Measurements from ENCODE around the gene ECI1. TPM values are rescaled to one million over a fixed set of nuclear protein-coding genes. Genes with fewer than 3 reads are reported as not detected.

Gene ECI1
- total RNA-seq, 4 donors from 2014 or later = 74.3 to 94.7 (median 81.5) TPM

DNA sequence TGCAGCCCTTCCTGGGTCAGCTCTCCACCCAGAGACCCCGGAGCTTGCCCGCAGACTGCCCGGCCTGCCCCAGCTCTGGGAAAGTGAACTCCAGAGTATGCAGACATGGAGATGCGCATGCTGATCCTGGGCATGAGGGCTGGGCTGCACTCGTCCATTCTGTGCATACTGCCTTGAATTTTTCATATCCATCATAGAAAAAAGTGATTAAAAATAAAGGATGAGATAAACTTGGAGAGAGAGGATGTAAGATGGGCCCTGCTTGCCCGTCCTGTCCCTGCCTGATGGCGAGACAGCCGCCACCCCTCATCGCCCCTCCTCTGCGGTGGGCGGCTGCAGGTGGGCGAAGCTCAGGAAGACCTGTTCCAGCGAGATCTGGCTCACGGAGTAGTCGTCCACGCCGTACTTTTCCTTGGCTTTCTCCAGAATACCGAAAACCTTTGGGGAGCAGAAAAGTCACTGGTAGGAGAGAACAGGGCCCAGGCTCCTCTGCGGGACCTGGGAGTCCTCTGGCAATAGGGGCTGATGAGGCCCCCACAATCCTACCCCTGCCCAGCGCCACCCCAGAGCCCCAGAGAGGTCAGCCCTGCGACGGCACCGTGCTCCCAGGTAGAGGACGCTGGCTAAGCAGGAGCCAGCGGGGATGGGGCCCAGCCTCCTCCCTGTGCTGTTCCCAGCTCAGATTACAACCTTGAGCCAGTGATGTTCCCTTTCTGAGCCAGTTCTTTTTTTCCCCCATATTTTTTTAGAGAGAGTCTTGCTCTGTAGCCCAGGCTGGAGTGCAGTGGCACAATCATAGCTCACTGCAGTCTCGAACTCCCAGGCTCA lies 25.2 kb upstream of the ECI1 start:
- no peak for DNase-seq (ENCODE audit: low spot score in 2 of 2)
- no peaks in the 10 kb centered on the region for H3K27me3 ChIP-seq
- H3K4me3 ChIP-seq = no peak overlapping the region
- 77 to 78% methylated on average over 26 of the region's 26 CpGs for WGBS, 2 donors
- H3K9me3 ChIP-seq = no peaks in the 10 kb centered on the region
- peaks cover 0 to 73% (median 0%) of the 10 kb centered on the region in 3 donors for H3K36me3 ChIP-seq
- no peak overlapping the region for H3K27ac ChIP-seq
- TF ChIP-seq, protein P1, sequence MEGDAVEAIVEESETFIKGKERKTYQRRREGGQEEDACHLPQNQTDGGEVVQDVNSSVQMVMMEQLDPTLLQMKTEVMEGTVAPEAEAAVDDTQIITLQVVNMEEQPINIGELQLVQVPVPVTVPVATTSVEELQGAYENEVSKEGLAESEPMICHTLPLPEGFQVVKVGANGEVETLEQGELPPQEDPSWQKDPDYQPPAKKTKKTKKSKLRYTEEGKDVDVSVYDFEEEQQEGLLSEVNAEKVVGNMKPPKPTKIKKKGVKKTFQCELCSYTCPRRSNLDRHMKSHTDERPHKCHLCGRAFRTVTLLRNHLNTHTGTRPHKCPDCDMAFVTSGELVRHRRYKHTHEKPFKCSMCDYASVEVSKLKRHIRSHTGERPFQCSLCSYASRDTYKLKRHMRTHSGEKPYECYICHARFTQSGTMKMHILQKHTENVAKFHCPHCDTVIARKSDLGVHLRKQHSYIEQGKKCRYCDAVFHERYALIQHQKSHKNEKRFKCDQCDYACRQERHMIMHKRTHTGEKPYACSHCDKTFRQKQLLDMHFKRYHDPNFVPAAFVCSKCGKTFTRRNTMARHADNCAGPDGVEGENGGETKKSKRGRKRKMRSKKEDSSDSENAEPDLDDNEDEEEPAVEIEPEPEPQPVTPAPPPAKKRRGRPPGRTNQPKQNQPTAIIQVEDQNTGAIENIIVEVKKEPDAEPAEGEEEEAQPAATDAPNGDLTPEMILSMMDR (IDR thresholded peaks at IDR 0.05) = no peak
- no peak for TF ChIP-seq EP300 (IDR thresholded peaks at IDR 0.05)
- no peak for TF ChIP-seq POLR2A (IDR thresholded peaks at IDR 0.05)
- H3K4me1 ChIP-seq = peaks cover 0 to 9% (median 0%) of the 10 kb centered on the region in 4 donors

DNA sequence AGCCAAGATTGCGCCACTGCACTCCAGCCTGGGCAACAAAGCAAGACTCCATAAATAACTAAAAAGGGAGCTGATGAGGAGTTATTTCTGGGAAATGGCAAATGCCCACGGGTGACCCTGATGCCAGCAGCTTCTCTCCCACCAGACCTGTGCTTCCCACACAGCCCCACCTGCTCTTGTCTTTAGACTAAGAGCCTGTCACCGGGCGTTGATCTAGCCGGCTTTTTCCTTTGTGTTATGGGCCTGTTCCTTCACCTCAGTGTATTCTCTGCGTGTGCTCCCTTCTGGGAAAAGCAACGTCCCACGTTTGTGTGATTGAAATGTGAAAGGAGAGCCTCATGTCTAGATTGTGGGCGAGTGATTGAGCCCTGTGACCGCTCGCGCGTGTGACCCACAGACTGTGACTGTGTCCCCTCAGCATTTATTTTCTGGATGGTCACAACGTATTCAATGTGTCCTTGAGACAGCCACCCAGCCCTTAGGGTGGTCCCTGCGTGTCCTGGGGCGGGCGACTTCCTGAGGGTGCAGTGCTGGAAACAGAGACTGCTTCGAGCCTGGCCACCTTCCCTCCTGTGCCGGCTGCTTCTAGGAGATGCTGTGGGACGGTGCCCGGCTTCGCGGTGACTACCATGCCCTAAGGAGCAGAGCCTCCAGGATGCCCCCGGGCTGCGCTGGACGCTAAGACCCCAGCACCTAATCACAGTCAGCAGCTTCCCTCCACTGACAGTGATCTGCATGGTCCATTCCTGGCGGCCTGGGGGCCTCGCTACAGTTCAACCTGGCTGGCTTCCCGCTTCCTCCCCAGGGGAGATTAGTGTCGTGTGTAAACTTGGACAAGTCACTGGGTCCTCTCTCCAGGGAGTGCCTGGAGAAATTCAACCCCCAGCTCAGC lies 24.3 kb upstream of the ECI1 start:
- Histone ChIP-seq H3K4me1 (peaks cover 0 to 17% (median 0%) of the 10 kb centered on the region in 4 donors), H3K27ac (no peak overlapping the region), H3K27me3 (no peaks in the 10 kb centered on the region), H3K9me3 (no peaks in the 10 kb centered on the region), H3K36me3 (peaks cover 0 to 64% (median 0%) of the 10 kb centered on the region in 3 donors), H3K4me3 (no peak overlapping the region)
- WGBS, 2 donors = 72 to 80% methylated on average over 15 to 30 of the region's 30 CpGs
- DNase-seq (ENCODE audit: low spot score in 2 of 2) = no peak
- TF ChIP-seq, protein P1 (IDR thresholded peaks at IDR 0.05) = no peak
- TF ChIP-seq EP300 (IDR thresholded peaks at IDR 0.05) = no peak
- no peak for TF ChIP-seq POLR2A (IDR thresholded peaks at IDR 0.05)

DNA sequence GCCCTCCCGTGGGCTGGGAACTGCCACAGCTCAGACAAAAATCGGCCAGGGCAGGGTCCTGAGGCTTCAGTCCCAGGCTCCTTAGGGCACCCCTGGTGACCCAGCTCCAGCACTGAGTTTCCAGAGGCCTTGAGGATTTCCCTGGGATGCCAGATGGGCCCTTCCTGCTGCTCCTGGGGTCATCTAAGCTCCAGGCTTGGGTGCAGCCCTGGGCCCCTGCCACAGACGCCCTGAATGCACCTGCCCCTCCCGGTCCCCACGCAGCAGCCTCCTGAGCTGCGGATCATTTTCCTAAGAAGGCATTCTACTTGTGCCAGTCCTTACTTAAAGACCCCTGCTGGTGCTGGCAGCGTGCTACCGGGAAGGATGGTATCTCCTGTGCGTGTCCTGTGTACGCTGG lies 22.5 kb upstream of the ECI1 start:
- H3K27me3 ChIP-seq = no peaks in the 10 kb centered on the region
- H3K9me3 ChIP-seq = no peaks in the 10 kb centered on the region
- no peak overlapping the region for H3K27ac ChIP-seq
- H3K4me3 ChIP-seq = no peak overlapping the region
- peaks cover 0 to 35% (median 11%) of the 10 kb centered on the region in 4 donors for H3K4me1 ChIP-seq
- no peak for TF ChIP-seq EP300 (IDR thresholded peaks at IDR 0.05)
- TF ChIP-seq POLR2A (IDR thresholded peaks at IDR 0.05) = no peak
- TF ChIP-seq, protein P1 (IDR thresholded peaks at IDR 0.05) = no peak
- 83 to 84% methylated on average over 8 to 10 of the region's 10 CpGs for WGBS, 2 donors
- DNase-seq (ENCODE audit: low spot score in 2 of 2) = no peak
- peaks cover 0 to 46% (median 0%) of the 10 kb centered on the region in 3 donors for H3K36me3 ChIP-seq

DNA sequence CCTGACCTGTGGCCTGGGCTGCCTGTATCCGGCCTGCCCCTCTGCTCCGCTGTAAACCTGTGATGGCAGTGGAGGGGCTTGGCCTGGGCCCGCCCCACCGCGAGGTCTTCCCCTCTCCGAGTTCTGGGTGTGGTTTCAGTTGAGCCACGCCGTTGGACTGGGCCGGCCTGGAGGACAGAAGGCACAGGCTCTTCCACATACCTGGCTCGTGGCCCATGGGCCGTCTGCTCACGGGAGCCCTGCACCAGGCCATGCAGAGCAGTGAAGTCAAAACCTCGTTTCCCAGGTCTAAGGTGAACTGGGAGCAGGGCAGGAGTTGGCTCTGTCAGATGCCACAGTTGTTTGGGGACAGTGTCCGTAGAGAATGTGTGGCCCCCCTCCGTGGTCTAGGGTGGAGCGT lies 22.1 kb upstream of the ECI1 start:
- TF ChIP-seq POLR2A (IDR thresholded peaks at IDR 0.05) (no peak), EP300 (IDR thresholded peaks at IDR 0.05) (no peak)
- TF ChIP-seq, protein P1 (IDR thresholded peaks at IDR 0.05) = no peak
- Histone ChIP-seq H3K4me1 (peaks cover 0 to 37% (median 11%) of the 10 kb centered on the region in 4 donors), H3K4me3 (no peak overlapping the region), H3K36me3 (peaks cover 0 to 42% (median 0%) of the 10 kb centered on the region in 3 donors), H3K27me3 (no peaks in the 10 kb centered on the region), H3K9me3 (no peaks in the 10 kb centered on the region), H3K27ac (no peak overlapping the region)
- no peak for DNase-seq (ENCODE audit: low spot score in 2 of 2)
- WGBS, 2 donors = 79 to 80% methylated on average over 15 of the region's 16 CpGs

Measured in tibial nerve (tissue), 4 donors.